ENCODE results near the gene TPM4. TPM values are rescaled to one million over a fixed set of nuclear protein-coding genes. Genes with fewer than 3 reads are reported as not detected.

TPM4 gene
- total RNA-seq, 2 donors from 2014 or later, result 379 TPM

DNA sequence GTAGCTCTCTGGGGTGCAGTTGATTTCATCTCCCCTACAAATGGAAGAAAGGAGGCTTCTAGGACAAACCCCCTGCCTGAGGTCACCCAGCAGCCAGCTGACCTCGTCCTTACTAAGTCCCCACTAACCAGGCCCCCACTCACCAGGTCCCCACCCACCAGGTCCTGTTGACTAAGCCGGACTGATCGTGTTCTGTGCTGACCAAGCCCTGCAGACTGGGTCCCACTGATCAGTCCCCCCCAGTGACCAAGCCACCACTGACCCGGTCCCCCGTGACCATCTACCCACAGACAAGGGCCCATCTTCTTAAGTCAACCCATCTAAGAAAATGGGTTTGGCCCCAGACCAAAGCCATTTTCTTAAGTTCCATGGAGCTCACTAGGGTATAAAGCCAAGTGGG, 36.8 kb upstream of the TPM4 start:
- intact Hi-C loops (cut with DNase I), result loop anchor here (10.0 kb wide), 1 partner anchor 415 kb away; no protein-coding TSS in a partner anchor
- no peaks in the 10 kb centered on the region for H3K36me3 ChIP-seq
- TF ChIP-seq, protein P1, sequence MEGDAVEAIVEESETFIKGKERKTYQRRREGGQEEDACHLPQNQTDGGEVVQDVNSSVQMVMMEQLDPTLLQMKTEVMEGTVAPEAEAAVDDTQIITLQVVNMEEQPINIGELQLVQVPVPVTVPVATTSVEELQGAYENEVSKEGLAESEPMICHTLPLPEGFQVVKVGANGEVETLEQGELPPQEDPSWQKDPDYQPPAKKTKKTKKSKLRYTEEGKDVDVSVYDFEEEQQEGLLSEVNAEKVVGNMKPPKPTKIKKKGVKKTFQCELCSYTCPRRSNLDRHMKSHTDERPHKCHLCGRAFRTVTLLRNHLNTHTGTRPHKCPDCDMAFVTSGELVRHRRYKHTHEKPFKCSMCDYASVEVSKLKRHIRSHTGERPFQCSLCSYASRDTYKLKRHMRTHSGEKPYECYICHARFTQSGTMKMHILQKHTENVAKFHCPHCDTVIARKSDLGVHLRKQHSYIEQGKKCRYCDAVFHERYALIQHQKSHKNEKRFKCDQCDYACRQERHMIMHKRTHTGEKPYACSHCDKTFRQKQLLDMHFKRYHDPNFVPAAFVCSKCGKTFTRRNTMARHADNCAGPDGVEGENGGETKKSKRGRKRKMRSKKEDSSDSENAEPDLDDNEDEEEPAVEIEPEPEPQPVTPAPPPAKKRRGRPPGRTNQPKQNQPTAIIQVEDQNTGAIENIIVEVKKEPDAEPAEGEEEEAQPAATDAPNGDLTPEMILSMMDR (IDR thresholded peaks at IDR 0.05), result no peak
- TF ChIP-seq POLR2AphosphoS5 (IDR thresholded peaks at IDR 0.05) (no peak), POLR2A (IDR thresholded peaks at IDR 0.05) (no peak)
- no peak for DNase-seq (ENCODE audit: low spot score)
- 89% methylated on average over 5 of the region's 5 CpGs for WGBS
- H3K4me3 ChIP-seq, result no peak overlapping the region
- no peaks in the 10 kb centered on the region for H3K4me1 ChIP-seq (replicated peaks)
- H3K27me3 ChIP-seq (replicated peaks; ENCODE audit: insufficient read depth), result no peaks in the 10 kb centered on the region
- no peak overlapping the region for H3K27ac ChIP-seq
- H3K9me3 ChIP-seq, result no peaks in the 10 kb centered on the region

DNA sequence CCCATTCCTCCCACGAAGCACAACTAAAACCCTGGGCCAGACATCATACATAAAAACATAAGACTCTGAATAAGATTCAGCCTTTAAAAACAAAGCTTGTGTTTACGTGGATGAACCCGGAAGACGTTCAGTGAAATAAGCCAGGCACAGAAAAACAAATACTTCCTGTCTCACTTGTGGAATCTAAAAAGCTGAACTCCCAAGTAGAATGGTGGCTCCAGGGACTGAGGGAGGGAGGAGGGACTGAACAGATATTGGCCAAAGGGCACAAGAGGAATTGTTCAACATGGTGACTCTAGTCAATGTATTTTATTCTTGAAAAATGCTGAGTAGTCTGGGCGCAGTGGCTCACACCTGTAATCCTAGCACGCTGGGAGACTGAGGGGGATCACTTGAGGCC, 35.7 kb upstream of the TPM4 start:
- DNase-seq (ENCODE audit: low spot score), result no peak
- no peaks in the 10 kb centered on the region for H3K4me1 ChIP-seq (replicated peaks)
- no peaks in the 10 kb centered on the region for H3K9me3 ChIP-seq
- TF ChIP-seq POLR2AphosphoS5 (IDR thresholded peaks at IDR 0.05) (no peak), POLR2A (IDR thresholded peaks at IDR 0.05) (no peak)
- TF ChIP-seq, protein P1 (IDR thresholded peaks at IDR 0.05), result no peak
- intact Hi-C loops (cut with DNase I), result loop anchor here (2.0 kb wide), 2 partner anchors 70 to 142 kb away; partner anchors contain the start of gene RAB8A
- WGBS, result 57% methylated on average over 6 of the region's 6 CpGs
- no peaks in the 10 kb centered on the region for H3K36me3 ChIP-seq
- no peak overlapping the region for H3K27ac ChIP-seq
- H3K27me3 ChIP-seq (replicated peaks; ENCODE audit: insufficient read depth), result no peaks in the 10 kb centered on the region
- H3K4me3 ChIP-seq, result no peak overlapping the region

DNA sequence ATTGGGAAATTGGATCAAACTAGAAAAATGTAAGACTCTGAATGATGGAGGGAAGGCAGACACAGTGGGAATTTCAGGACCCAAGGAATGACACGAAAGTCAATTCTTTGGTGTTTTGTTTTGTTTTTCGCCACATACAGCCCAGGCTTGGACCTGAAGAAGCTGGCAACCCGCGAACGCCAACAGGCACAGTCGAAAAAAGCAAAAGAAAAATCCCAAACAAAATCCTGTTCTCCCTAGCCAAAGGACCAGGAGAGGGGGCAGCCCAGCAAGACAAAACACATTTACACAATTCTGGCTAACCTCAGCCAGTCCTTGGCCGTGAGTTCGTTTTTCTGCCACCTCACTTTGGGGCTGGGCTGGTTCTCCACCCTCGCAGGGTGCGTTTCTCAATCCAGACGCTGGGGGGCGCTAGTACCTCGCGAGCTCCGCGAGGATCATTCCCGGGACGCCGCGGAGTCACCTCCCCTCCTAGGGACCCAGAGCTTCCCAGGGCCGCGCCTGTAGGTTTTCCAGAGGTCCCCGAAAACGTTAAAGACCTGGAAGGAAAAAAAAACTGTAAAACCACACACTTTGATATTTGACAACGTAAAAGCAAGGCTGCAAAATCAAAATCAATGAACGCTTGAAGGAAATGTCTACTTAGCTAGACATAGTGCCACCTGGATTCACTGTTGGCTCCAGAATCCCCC, 34.9 kb upstream of the TPM4 start:
- Histone ChIP-seq H3K36me3 (no peaks in the 10 kb centered on the region), H3K4me3 (no peak overlapping the region), H3K9me3 (no peaks in the 10 kb centered on the region), H3K27ac (no peak overlapping the region), H3K4me1 (replicated peaks) (no peaks in the 10 kb centered on the region), H3K27me3 (replicated peaks; ENCODE audit: insufficient read depth) (no peaks in the 10 kb centered on the region)
- DNase-seq (ENCODE audit: low spot score), result peak; percentile 79
- intact Hi-C loops (cut with DNase I), result loop anchor here (2.0 kb wide), 2 partner anchors 69 to 141 kb away; partner anchors contain the start of gene RAB8A
- WGBS, result 7% methylated on average over 26 of the region's 26 CpGs
- TF ChIP-seq, protein P1 (IDR thresholded peaks at IDR 0.05), result peak; percentile 91 to 98 (median 97)
- peak; percentile 67 for TF ChIP-seq POLR2AphosphoS5 (IDR thresholded peaks at IDR 0.05)
- TF ChIP-seq POLR2A (IDR thresholded peaks at IDR 0.05), result no peak

DNA sequence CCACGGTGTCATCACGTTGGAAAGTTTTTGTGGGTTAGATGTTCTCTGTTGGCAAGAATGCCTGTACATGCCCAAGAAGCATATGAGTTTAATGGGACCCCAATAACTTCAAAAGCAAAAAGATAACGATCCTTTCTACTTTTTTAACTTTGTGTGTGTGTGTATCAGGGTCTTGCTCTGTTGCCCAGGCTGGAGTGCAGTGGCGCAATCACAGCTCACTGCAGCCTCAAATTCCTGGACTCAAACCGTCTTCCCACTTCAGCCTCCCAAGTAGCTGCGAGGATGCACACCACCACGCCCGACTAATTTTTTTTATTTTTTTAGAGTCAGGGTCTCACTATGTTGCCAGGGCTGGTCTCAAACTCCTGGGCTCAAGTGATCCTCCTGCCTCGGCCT, 34.3 kb upstream of the TPM4 start:
- Histone ChIP-seq H3K36me3 (no peaks in the 10 kb centered on the region), H3K4me1 (replicated peaks) (no peaks in the 10 kb centered on the region), H3K27me3 (replicated peaks; ENCODE audit: insufficient read depth) (no peaks in the 10 kb centered on the region), H3K9me3 (no peaks in the 10 kb centered on the region), H3K4me3 (no peak overlapping the region), H3K27ac (no peak overlapping the region)
- intact Hi-C loops (cut with DNase I), result loop anchor here (2.0 kb wide), 2 partner anchors 69 to 141 kb away; partner anchors contain the start of gene RAB8A
- 53% methylated on average over 9 of the region's 9 CpGs for WGBS
- TF ChIP-seq, protein P1 (IDR thresholded peaks at IDR 0.05), result no peak
- TF ChIP-seq POLR2AphosphoS5 (IDR thresholded peaks at IDR 0.05), result no peak
- TF ChIP-seq POLR2A (IDR thresholded peaks at IDR 0.05), result no peak
- no peak for DNase-seq (ENCODE audit: low spot score)

Data from prostate gland (tissue), 2 donors.